ENCODE data around the gene SDR42E2.

SDR42E2 gene

GRCh38 chr16:22183335-22183734, 21.0 kb downstream of the SDR42E2 start:
- H3K27me3 Mint-ChIP-seq = no peaks in the 10 kb centered on the region
- H3K4me3 Mint-ChIP-seq = no peak overlapping the region
- no peaks in the 10 kb centered on the region for H3K9me3 Mint-ChIP-seq
- H3K4me1 Mint-ChIP-seq = peaks cover 5% of the 10 kb centered on the region
- H3K27ac Mint-ChIP-seq = no peak overlapping the region
- H3K36me3 Mint-ChIP-seq = no peaks in the 10 kb centered on the region

GRCh38 chr16:22183901-22184614, 21.8 kb downstream of the SDR42E2 start:
- Mint-ChIP-seq H3K36me3 (no peaks in the 10 kb centered on the region), H3K9me3 (no peaks in the 10 kb centered on the region), H3K27ac (no peak overlapping the region), H3K4me1 (peaks cover 12% of the 10 kb centered on the region), H3K4me3 (no peak overlapping the region), H3K27me3 (no peaks in the 10 kb centered on the region)

GRCh38 chr16:22184615-22184968, 22.3 kb downstream of the SDR42E2 start:
- no peaks in the 10 kb centered on the region for H3K27me3 Mint-ChIP-seq
- H3K4me3 Mint-ChIP-seq = no peak overlapping the region
- H3K36me3 Mint-ChIP-seq = no peaks in the 10 kb centered on the region
- no peaks in the 10 kb centered on the region for H3K9me3 Mint-ChIP-seq
- peaks cover 18% of the 10 kb centered on the region for H3K4me1 Mint-ChIP-seq
- H3K27ac Mint-ChIP-seq = no peak overlapping the region

- H3K27ac Mint-ChIP-seq = no peak overlapping the region
- H3K36me3 Mint-ChIP-seq = no peaks in the 10 kb centered on the region
- H3K4me3 Mint-ChIP-seq = no peak overlapping the region
- H3K9me3 Mint-ChIP-seq = no peaks in the 10 kb centered on the region
- H3K27me3 Mint-ChIP-seq = no peaks in the 10 kb centered on the region
- peaks cover 24% of the 10 kb centered on the region for H3K4me1 Mint-ChIP-seq
Measured at GRCh38 chr16:22186517-22186916, 24.2 kb downstream of the SDR42E2 start.

- Mint-ChIP-seq H3K9me3 (no peaks in the 10 kb centered on the region), H3K36me3 (no peaks in the 10 kb centered on the region), H3K27me3 (no peaks in the 10 kb centered on the region), H3K4me3 (no peak overlapping the region), H3K4me1 (peaks cover 40% of the 10 kb centered on the region), H3K27ac (peak overlapping the region; percentile 84)
Measured at GRCh38 chr16:22188267-22188594, 25.9 kb downstream of the SDR42E2 start.

- H3K4me1 Mint-ChIP-seq = peaks cover 45% of the 10 kb centered on the region
- peaks cover 4% of the 10 kb centered on the region for H3K9me3 Mint-ChIP-seq
- peak overlapping the region; percentile 91 for H3K4me3 Mint-ChIP-seq
- H3K27ac Mint-ChIP-seq = peak overlapping the region; percentile 89
- no peaks in the 10 kb centered on the region for H3K36me3 Mint-ChIP-seq
- no peaks in the 10 kb centered on the region for H3K27me3 Mint-ChIP-seq
Measured at GRCh38 chr16:22188595-22189442, 26.5 kb downstream of the SDR42E2 start.

GRCh38 chr16:22189473-22190080, 27.3 kb downstream of the SDR42E2 start:
- H3K4me1 Mint-ChIP-seq = peaks cover 51% of the 10 kb centered on the region
- peaks cover 8% of the 10 kb centered on the region for H3K9me3 Mint-ChIP-seq
- peaks cover under 1% of the 10 kb centered on the region for H3K36me3 Mint-ChIP-seq
- peak overlapping the region; percentile 91 for H3K4me3 Mint-ChIP-seq
- no peaks in the 10 kb centered on the region for H3K27me3 Mint-ChIP-seq
- peak overlapping the region; percentile 89 for H3K27ac Mint-ChIP-seq

GRCh38 chr16:22190081-22190775, 27.9 kb downstream of the SDR42E2 start:
- Mint-ChIP-seq H3K27me3 (no peaks in the 10 kb centered on the region), H3K9me3 (peaks cover 8% of the 10 kb centered on the region), H3K4me1 (peaks cover 58% of the 10 kb centered on the region), H3K4me3 (peak overlapping the region; percentile 91), H3K27ac (peak overlapping the region; percentile 89), H3K36me3 (peaks cover 2% of the 10 kb centered on the region)

GRCh38 chr16:22190776-22191531, 28.6 kb downstream of the SDR42E2 start:
- peak overlapping the region; percentile 91 for H3K4me3 Mint-ChIP-seq
- peaks cover 2% of the 10 kb centered on the region for H3K36me3 Mint-ChIP-seq
- H3K9me3 Mint-ChIP-seq = peaks cover 8% of the 10 kb centered on the region
- H3K27ac Mint-ChIP-seq = peak overlapping the region; percentile 89
- H3K27me3 Mint-ChIP-seq = peaks cover 2% of the 10 kb centered on the region
- peaks cover 64% of the 10 kb centered on the region for H3K4me1 Mint-ChIP-seq

- H3K4me1 Mint-ChIP-seq = peaks cover 68% of the 10 kb centered on the region
- peaks cover 2% of the 10 kb centered on the region for H3K36me3 Mint-ChIP-seq
- peaks cover 2% of the 10 kb centered on the region for H3K27me3 Mint-ChIP-seq
- H3K9me3 Mint-ChIP-seq = peaks cover 8% of the 10 kb centered on the region
- H3K27ac Mint-ChIP-seq = peak overlapping the region; percentile 92
- peak overlapping the region; percentile 91 for H3K4me3 Mint-ChIP-seq
Measured at GRCh38 chr16:22191532-22192260, 29.4 kb downstream of the SDR42E2 start.

GRCh38 chr16:22192261-22193062, 30.2 kb downstream of the SDR42E2 start:
- Mint-ChIP-seq H3K36me3 (peaks cover 2% of the 10 kb centered on the region), H3K4me1 (peaks cover 72% of the 10 kb centered on the region), H3K9me3 (peaks cover 8% of the 10 kb centered on the region), H3K4me3 (peak overlapping the region; percentile 91), H3K27ac (peak overlapping the region; percentile 92), H3K27me3 (peaks cover 2% of the 10 kb centered on the region)

- H3K4me3 Mint-ChIP-seq = no peak overlapping the region
- H3K9me3 Mint-ChIP-seq = peaks cover 8% of the 10 kb centered on the region
- H3K27me3 Mint-ChIP-seq = peaks cover 2% of the 10 kb centered on the region
- H3K4me1 Mint-ChIP-seq = peaks cover 70% of the 10 kb centered on the region
- peaks cover 2% of the 10 kb centered on the region for H3K36me3 Mint-ChIP-seq
- H3K27ac Mint-ChIP-seq = peak overlapping the region; percentile 31
Measured at GRCh38 chr16:22193063-22193411, 30.7 kb downstream of the SDR42E2 start.

GRCh38 chr16:22194707-22195444, 32.6 kb downstream of the SDR42E2 start:
- peaks cover 8% of the 10 kb centered on the region for H3K9me3 Mint-ChIP-seq
- peak overlapping the region; percentile 84 for H3K4me3 Mint-ChIP-seq
- peaks cover 2% of the 10 kb centered on the region for H3K27me3 Mint-ChIP-seq
- peaks cover 2% of the 10 kb centered on the region for H3K36me3 Mint-ChIP-seq
- H3K27ac Mint-ChIP-seq = peak overlapping the region; percentile 98
- peaks cover 55% of the 10 kb centered on the region for H3K4me1 Mint-ChIP-seq

Data from activated naive CD4-positive, alpha-beta T cell treated with anti-CD3 and anti-CD28 coated beads, Interleukin-2, amount 50 U/mL, for 24 hours (primary cell).